Measurements from ENCODE around the gene SLC5A11. TPM values are rescaled to one million over a fixed set of nuclear protein-coding genes. Genes with fewer than 3 reads are reported as not detected.

SLC5A11 gene
- total RNA-seq, 4 donors from 2014 or later = not detected

DNA sequence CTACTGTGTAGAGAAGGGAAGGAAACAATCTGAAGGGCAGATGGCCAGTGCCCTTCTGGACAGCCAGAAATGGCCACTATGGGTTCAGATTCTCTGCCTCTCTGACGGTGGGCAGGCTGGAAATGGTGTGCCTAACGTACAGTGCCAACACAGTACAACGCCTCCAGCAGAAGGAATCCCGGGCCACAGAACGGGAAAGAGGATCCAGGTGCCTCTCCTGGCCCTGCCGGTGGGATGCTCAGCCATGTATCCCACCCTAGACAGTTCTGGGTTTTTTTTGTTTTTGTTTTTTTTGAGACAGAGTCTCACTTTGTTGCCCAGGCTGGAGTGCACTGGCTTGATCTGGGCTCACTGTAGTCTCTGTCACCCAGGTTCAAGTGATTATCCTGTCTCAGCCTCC is 71.5 kb downstream of the SLC5A11 start:
- no peak for DNase-seq
- TF ChIP-seq POLR2A (IDR thresholded peaks at IDR 0.05) = no peak
- no peak for TF ChIP-seq CTCF (IDR thresholded peaks at IDR 0.05)
- H3K27ac ChIP-seq = no peak overlapping the region
- no peak overlapping the region for H3K4me3 ChIP-seq
- no peaks in the 10 kb centered on the region for H3K4me1 ChIP-seq
- H3K27me3 ChIP-seq = no peaks in the 10 kb centered on the region
- H3K36me3 ChIP-seq = no peaks in the 10 kb centered on the region
- intact Hi-C loops (cut with DNase I; ENCODE audit: low total_unique reads) = no loop called here
- H3K9me3 ChIP-seq = no peaks in the 10 kb centered on the region

- no peak for DNase-seq
- H3K4me1 ChIP-seq = no peaks in the 10 kb centered on the region
- H3K36me3 ChIP-seq = no peaks in the 10 kb centered on the region
- H3K27ac ChIP-seq = no peak overlapping the region
- intact Hi-C loops (cut with DNase I; ENCODE audit: low total_unique reads) = no loop called here
- no peak overlapping the region for H3K4me3 ChIP-seq
- H3K27me3 ChIP-seq = no peaks in the 10 kb centered on the region
- no peak for TF ChIP-seq CTCF (IDR thresholded peaks at IDR 0.05)
- no peak for TF ChIP-seq POLR2A (IDR thresholded peaks at IDR 0.05)
- H3K9me3 ChIP-seq = no peaks in the 10 kb centered on the region
Measured at GRCh38 chr16:24917891-24918290, 72.1 kb downstream of the SLC5A11 start.

DNA sequence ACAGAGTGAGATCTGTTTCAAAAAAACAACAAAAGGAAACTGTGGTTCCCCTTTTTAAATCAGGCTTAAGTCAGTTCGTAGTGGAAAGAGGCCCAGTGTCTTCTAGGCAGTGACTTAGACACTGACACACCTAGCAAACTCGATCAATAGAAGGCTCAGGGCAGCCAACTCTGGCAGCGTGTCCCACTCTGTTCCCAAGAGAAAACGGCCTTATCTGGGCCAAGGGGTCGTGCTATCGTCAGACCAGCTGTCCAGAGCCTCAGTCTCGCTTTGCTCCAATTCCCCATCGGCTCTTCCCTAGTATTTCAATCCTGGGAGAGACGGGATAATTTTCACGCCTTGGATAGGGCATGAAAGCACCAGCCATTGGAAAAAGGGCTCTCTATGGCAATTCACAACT is 72.9 kb downstream of the SLC5A11 start:
- no peaks in the 10 kb centered on the region for H3K27me3 ChIP-seq
- H3K4me3 ChIP-seq = no peak overlapping the region
- no peak for DNase-seq
- H3K36me3 ChIP-seq = no peaks in the 10 kb centered on the region
- TF ChIP-seq CTCF (IDR thresholded peaks at IDR 0.05) = no peak
- H3K9me3 ChIP-seq = no peaks in the 10 kb centered on the region
- intact Hi-C loops (cut with DNase I; ENCODE audit: low total_unique reads) = no loop called here
- H3K27ac ChIP-seq = no peak overlapping the region
- H3K4me1 ChIP-seq = no peaks in the 10 kb centered on the region

DNA sequence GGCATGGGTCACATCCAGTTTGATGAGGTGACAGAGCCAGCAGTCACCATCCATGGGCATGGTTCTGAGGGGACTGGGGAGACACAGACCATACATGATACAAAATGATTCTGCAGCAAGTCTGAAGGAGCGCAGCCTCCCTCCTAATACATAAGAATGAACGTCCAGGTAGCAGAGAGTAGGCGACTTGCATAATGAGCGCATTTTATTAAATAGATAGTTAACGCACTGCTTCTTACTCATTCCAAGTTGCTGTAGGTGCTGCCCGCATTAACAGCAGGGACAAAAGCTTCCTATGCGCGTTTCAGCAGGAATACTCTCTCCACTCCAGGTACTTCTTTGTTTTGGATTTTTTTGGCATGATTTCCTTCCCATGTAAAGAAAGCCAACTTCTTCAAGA is 73.8 kb downstream of the SLC5A11 start:
- Histone ChIP-seq H3K4me3 (no peak overlapping the region), H3K27ac (no peak overlapping the region), H3K4me1 (no peaks in the 10 kb centered on the region), H3K27me3 (no peaks in the 10 kb centered on the region), H3K9me3 (no peaks in the 10 kb centered on the region), H3K36me3 (no peaks in the 10 kb centered on the region)
- intact Hi-C loops (cut with DNase I; ENCODE audit: low total_unique reads) = no loop called here
- TF ChIP-seq CTCF (IDR thresholded peaks at IDR 0.05) (no peak), POLR2A (IDR thresholded peaks at IDR 0.05) (no peak)
- no peak for DNase-seq

DNA sequence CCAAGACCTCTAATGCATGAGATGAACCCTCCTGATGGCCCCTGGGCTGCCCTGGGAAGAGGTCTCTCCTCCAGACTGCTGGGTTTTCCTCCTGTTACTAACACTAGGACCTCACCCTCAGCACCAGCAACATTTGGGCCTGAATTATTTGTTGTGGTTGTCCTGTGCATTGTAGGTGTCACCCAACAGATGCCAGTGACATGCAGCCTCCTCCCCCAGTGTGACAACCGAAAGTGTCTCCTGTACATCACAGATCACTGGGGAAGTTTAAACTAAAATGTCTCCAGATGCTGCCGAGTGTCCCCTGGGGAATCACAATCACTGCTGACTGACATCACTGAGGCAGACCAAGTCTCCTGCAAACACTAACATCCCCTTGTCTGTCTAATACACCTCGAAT is 74.8 kb downstream of the SLC5A11 start:
- Histone ChIP-seq H3K4me1 (no peaks in the 10 kb centered on the region), H3K9me3 (no peaks in the 10 kb centered on the region), H3K36me3 (no peaks in the 10 kb centered on the region), H3K27me3 (no peaks in the 10 kb centered on the region), H3K27ac (no peak overlapping the region), H3K4me3 (no peak overlapping the region)
- no peak for TF ChIP-seq POLR2A (IDR thresholded peaks at IDR 0.05)
- no peak for TF ChIP-seq CTCF (IDR thresholded peaks at IDR 0.05)
- no peak for DNase-seq
- intact Hi-C loops (cut with DNase I; ENCODE audit: low total_unique reads) = no loop called here
